NCI-H1417 (cell line): Measurements from ENCODE around the gene SPAG16.
A peak's percentile ranks its signal among the peaks of the same experiment; 100 is the strongest.

Source experiments
- DNase-seq, 3 experiments: peaks; one replicate each; lab custom pipeline; 2025; lab: John Stamatoyannopoulos, UW

Gene SPAG16

DNA sequence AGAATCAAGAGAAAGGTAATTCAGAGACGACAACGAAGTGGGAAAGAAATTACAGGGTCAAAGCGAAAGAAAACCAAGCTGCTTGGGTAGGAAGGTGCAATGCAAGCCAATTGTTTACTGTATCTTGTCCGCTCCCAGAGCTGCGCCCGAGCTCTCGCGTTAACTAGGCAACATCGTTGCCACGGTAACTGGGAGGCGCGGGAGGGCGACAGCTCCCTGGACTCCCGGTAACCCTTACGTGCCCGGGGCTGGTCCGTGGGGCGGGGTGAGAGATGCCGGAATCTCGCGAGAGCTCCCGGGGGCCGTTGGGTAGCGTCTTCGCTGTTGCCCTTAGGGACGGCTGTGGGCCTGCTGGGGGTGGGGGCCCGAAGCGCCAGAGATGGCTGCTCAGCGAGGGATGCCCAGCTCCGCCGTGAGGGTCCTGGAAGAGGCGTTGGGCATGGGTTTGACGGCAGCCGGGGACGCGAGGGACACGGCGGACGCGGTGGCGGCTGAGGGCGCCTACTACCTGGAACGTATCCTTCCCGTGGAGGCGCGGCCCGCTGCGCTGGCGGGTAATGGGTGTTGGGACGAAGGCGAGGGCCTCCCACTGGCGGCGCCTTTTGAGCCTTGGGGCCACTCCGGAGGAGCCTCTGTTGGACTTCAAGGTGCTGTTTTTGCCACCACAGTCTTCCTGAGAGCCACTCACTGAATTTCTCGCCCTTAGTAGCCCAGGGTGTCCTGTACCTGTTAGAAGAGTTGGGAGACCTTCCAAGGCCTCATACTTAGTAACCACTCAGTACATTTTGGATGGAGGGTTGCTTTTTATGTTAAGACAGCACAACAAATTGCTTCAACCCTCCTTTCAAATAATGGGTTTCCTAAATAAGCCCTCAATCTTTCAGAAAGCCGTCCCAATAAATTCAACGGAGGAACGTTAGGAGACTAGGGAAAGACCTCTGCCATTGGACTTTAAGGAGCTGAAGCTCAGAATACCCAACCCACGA is at the start of gene SPAG16:
Gene SPAG16, plus strand, starts transcription at position 360 of the 986 bp plus-strand sequence.
- DNase-seq = peak; percentile 94 to 99 (median 97)

DNA sequence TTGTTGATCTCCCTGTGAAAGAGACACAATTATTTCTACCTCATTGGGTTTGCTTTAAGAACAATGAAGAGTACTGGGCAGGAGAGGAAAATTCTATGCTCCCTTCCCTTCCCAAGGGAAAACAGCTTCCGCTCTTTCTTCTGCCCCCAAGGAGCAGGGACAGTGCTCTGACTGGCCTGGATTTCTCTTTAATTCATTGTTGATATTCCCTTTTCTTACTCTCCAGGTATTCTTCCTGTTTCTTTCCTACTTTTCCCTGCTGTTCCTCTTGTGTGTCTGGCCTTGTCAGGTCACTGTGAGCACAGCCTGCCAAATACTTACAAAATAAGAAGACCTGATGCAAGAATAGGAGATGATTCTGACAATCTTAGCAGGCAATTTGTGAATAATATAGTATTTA is 49.6 kb upstream of the SPAG16 start:
- no peak for DNase-seq

DNA sequence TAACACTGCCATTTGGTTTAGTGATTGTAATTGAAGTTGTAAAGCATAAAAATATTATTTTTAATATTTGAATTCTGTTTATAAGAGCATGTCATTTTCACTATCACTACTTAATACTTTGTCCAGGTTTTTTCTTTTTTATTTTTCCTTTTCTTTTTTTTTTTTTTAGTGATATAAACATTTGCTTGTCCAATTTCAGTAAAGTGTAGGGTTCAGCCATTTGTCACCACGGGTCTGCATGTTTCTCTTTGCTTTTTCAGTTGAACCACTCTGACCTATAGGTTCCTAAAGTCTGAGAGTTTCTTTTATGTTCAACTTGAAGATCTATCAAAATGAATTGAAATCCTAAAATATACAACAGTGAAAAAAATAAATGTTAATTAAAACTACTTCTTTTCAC is 48.5 kb upstream of the SPAG16 start:
- DNase-seq = no peak

DNA sequence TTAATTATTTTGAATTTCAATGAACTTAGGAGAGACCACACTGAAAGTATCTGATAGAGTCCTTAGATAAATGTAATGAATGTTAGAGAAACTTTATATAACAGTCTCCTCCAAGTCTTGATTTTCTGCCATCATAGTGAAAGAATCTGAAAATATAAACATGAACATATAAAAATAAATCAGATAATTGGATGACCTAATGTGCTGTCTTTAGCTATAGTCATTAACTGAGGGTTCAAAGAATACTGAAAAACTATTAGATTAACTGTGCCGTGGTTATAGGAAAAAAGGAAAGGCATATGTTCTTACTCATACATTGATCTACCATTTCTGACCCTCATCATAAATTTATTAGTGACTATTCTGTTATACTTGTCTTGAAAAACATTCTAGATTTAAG is 47.0 kb upstream of the SPAG16 start:
- no peak for DNase-seq

DNA sequence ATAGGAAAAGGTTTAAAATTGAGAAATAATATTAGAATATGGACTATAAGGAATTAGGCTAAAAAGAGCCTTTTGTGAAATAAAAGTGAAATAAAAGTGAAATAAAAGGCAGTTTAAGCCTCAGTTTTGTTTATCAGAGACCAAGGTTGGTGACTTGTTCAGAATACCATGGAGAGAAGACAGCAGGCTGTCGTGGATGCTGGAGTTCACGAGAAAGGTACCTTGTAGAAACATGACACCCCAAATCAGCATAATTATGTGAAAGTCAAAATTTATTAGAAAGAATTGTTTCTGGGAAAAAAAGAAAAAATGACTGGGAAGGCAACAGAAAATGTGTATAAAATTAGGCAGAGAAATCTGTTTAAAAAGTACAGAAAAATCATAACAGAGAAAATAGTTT is 46.5 kb upstream of the SPAG16 start:
- DNase-seq = no peak

DNA sequence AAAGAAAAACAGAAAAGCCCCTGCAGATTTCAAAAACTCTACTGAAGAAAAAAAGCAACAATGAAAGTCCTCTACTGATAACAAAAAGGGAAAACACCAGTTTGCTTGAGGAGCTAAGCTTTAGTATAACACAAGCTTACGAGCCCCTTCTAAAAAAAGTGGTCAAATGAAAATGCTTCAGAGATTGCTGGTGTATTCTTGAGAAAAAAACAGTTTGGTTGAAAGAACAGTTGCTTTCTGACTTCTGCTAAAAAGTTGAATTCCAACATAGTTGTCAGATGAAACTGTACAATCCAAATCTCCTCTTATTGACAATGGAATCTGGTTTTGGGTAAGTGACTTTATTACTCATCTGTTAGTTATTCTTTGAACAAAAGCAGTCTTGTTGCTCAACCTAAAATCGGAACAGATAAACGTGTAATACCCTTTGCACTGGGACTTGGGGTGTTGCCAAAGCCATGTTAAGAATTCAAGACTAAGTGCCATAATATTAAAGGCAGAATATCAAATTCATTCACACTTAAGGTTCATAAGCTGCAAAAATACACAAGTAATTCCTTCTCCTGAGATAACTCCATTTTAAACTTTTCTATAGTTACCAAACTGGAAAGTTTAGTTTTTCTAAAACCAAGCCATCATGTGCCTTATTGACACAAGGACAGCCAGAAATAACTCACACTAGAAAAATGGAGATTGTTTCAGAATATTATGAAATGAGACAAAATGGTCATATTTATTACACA is 45.3 kb upstream of the SPAG16 start:
- DNase-seq = no peak

DNA sequence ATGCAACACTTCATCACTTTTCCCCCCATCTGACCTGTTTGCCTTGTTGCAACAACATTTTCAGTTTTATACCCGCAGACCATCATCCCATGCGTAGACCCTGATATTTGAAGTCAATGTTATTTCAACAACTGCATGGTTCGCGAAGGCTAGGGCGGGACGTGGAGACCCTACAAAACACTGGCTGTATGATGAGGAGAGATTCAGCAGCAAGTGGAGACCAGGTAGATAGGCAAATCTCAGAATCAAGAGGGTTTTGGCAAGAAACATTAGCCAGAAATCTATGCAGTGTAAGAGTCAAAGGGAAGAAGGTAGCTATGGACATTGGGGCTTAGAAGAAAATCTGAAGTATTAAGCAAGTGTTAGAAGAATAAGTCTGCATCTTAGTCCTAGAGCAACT is 42.4 kb upstream of the SPAG16 start:
- no peak for DNase-seq

DNA sequence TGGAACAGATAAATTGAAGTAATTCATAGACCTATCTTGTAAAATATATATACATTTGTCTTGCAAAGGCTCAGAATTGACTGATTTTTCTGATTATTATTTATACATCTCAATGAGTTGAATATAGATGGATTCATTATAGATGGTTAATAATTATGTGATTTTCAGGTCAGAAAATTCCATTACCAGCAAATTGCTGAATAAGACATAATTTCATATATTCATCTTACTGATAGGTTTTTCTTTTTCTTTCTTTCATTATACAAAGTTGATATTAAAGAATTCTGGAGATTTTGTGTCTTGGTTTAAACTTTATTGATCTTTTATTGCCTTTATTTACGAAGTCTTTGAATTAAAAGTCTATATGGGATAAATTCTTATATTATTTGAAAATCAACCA is 41.6 kb upstream of the SPAG16 start:
- DNase-seq = no peak

DNA sequence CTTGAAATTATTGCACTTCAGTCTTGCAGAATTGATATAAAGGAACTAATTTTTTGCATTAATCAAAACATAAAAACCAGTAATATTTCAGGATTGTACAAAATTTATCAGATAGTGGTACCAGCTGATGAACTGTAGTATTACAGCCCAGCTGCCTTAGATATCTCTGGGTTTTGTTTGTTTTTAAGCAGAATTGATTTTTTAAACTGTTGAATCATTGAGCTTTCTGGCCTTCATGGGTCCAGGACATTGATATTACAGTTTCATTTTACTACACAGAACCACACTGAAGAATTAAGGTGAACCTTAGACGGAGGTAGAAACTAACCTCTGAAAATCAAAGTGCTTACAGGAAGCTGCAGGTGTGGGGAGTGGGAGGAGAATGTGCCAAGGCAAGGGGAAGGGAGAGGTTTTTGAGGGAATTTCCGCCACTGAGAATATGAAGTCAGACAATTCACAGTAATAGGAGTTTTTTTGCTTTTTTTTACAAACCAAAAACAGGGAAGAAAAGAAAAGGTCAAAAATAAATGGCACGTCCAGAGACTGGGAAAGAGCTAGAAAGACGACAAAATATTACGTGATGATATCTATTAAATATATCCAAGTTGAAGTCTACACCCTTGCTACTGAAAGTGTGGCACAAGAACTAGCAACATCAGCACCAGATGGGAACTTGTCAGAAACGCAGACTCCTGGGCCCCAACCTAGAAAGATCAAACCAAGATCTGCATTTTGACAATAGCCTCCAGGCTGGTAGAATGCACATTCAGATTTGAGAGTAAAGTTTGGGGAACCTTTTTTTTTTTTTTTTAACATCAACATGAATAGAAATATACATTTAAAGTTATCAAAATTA is 40.8 kb upstream of the SPAG16 start:
- no peak for DNase-seq

DNA sequence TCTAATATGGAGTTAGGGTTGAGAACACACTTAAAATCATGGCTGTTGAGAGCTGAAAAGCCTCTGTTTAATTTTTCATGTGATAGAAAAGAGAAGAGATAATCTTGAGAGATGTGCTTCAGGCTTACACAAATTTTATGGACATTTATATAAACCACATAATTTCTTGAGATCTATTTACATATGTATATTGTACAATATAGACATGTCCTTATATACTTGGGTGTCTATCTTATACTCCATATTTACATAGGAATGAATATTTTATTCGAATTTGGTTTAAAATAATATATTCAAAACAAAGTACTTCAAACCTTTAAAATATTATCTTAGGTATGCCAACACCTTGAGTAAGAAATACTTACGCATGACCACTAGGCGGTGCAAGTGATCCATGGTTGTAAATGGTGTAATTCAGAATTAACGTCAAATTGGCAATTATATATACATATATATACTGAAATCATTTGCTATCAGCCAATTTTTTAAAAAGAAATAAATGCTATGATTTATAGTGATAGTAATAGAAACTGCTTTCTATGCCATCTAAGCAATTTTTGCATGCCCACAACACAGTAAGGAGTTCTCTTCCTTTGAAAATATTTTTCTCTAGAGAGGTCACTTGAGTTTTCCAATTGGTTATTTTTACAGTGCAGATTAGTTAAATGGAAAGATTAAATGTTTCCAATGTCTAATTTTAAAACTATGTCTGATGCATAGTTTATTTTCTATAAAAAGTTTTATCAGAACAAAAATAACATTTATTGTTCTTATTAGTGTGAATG is 37.6 kb upstream of the SPAG16 start:
- DNase-seq = peak in 2 of 3 experiments; percentile 11 to 70

DNA sequence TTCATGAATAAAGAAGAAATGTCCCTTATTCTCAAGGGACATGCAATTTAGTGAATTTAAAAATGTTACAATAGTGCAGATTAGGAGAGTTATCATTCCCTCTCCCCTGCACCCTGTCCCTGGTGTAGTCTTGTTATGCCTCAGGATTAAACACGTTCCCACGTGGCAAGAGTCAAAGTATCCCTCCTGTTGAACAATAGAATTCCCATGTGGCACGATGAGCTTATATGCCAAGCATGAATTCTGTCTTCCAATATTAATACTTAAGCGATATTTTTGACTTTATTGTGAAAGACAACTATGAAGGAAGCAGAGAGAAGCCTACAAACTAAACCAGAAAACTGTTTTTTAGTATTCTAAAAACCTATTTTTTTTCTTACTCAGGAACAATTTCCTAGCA is 36.7 kb upstream of the SPAG16 start:
- DNase-seq = no peak

DNA sequence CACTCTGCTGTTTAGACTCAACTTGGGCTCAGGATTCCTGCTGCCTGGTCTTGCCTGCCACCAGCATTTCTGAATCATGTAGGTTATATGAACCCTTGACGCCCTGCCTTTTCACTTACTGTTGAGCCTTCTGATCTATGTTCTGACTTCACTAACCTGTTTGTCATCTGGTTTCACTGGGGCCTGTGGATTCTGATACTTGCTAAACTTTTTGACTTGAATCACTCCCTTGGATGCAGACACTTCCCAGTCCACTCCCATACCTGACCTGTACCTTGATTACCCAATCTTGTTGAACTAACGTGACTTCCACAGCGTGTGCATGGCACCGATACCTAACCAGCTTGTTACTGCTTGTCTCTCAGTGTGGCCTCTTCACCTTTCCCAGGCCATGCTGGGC is 35.6 kb upstream of the SPAG16 start:
- DNase-seq = no peak

DNA sequence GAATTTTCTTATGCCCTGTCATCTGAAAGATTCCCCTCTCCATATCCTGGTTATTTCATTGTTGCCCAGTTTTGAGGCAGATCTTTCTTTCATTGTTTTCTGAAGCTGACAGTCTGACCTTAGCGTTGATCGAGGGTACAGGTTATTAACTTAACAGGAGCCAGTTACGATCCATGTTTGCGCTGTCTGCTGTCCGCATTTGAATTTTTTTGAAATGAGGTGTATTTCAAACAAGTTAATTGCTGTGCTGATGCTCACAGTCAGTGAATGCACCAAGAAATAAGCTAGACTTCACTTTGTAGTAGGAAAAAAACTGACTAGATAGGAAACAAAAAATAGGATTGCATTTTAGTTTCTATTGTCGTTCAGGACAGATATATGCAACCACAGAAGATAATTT is 34.8 kb upstream of the SPAG16 start:
- DNase-seq = no peak

DNA sequence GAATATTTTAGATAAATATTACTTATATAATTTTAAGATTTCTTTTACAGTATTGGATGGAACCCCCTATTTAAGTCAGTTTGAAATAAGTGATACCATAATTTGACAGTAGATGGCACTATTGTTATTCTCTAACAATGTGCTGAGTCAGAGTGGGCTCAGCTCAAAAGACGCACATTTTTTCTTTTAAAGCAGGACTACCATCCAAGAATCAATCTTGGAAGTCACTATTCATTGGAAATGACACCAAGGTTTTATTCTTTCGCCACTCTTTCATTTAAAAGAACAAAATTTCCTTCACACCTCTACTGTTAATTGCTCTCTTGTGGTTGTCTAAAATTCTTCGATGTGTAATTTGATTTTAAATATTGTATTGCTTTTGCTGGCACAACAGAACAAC is 32.6 kb upstream of the SPAG16 start:
- peak; percentile 39 to 86 (median 51) for DNase-seq

DNA sequence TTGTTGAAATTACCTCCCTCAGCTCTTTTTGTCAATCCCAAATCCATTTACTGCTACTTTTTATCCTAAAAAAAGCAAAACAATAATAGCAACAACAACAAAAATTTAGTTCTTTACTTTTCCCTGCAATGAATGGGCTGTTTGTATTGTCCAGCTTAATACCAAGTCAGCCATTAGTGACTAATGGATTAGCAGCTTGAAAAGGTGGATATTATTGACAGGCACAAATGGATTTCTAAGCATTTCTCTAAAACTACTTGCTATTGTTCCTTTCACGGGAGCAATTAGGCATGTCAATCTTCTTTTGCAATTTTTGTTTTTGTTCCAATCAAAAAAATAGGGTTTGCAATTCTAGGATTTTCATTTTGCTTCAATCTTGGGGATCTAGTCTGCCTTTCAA is 32.1 kb upstream of the SPAG16 start:
- peak in 1 of 3 experiments; percentile 59 for DNase-seq

DNA sequence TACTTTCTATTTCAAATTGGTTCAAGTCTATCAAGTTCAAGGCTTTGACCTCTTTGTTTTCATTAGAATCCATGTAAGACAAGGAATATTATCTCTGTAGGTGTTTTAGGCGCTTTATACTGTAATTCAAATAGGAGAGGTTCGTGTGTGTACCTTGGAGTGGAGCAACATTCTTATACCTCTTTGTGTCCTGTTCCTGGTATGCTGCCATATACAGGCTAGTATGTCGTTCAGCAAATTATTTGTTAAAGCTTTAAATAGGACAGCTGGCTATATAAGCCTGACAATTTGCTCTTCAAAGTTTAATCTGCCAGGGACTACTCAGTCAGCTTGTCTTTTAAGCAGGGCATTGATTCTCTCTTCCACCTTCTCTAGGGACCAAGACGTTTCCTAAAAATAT is 31.1 kb upstream of the SPAG16 start:
- peak in 2 of 3 experiments; percentile 10 to 49 for DNase-seq

DNA sequence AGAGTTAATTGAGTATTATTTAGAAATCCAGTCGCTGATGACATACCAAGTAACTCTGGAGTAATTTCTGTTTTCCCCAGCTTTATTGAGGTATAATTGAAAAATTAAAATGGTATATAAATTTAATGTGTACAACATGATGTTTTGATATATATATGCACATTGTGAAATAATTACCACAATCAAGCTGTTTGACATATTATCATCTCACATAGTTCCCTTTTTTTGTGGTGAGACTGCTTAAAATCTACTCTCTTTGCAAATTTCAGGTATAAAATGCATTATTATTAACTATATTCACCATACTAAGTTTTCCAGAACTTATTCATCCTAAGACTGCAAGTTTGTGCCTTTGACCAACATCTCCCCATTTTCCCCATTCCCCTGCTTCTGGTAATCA is 25.0 kb upstream of the SPAG16 start:
- DNase-seq = no peak

DNA sequence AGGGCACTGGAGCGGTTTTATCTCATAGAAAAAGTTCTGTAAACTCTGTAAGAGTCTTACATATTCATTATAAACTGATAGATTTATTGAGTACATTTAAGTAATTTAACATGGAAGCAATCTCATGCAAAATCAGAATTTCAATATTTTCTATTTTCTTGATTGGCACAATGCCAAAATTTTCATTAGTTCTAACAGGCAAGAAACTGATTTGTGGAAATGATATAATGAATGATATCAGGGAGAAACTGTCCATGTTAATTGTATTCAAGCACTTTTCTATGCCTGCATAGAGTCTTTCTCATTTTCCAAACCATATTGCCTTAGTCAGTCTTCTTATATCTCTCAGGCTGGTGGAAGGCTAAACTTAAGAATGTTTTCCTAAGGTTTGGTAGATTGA is 23.0 kb upstream of the SPAG16 start:
- no peak for DNase-seq

DNA sequence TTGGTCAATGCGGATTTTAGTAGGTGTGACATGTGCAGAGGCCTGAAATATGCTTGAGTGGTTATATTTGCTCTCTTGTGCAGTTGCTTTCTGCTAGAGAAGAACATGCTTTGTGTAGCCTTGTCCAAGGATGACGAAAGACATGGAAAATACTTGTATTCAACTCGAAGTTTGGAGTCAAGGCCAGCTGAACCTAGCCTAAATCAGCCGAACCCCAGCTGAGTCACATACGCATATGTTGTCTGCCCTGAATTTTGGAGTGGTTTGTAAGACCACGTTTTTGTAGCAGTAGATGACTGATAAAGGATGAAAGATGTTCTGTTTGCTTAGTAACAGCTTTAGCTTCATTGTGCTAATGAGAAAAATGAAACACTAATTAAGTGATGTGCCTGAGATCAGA is 22.5 kb upstream of the SPAG16 start:
- DNase-seq = peak in 2 of 3 experiments; percentile 14 to 63

DNA sequence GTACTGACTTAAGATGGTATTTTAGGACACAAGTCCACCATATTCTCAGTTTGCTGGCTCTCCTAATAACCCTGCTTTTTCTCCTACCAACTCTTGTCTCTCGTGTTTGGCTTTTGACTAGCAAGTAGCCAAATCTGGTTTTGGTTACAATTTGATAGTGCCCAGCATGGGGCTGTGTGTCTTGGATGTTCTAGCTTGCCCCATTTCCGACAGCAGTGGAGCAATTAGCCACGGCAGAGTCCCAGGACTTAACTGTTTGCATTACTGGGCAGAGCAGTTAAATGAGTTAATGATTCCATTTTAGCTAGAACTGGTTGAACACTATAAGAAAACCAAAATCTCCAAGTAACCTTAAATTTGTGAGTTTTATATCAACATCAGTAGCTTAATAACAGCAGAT is 18.6 kb upstream of the SPAG16 start:
- DNase-seq = no peak

DNA sequence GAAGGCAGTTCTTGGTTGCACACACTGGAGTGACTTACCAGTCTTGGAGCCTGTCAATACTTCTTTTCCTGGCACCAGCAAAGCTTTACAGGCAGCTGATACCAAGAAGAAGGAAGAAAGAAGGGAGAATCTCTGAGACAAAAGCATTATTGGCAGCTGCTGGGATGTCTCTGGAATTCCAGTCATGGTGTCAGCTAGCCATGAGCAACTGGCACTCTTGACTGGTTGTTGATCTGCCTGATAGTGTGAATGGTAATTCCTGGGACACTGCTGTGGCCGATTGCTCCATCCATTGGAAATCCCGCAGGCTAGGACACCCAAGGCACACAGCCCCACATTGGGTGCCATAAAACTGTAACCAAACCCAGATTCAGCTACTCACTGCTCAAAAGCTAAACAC is 17.8 kb upstream of the SPAG16 start:
- no peak for DNase-seq
